GM12878 (cell line): ENCODE results near the gene NKAIN2. TPM values are rescaled to one million over a fixed set of nuclear protein-coding genes. Genes with fewer than 3 reads are reported as not detected.

Source experiments
- ATAC-seq: fragments of 200-7000 bp; cut with Tn5 transposase; 3 replicates; pipeline ENCODE4 v1.9.1; 2020; ENCODE audit warnings: mild to moderate bottlenecking, moderate library complexity
- BruUV-seq: library from RNA; stranded (reverse); fragments of 400-500 nt; replicated peaks from 2 replicates; lab custom pipeline; 2021; lab: Mats Ljungman, UMichigan
- CTCF ChIA-PET: fragments of 300-600 bp; sonication (Branson Sonifier 250); formaldehyde crosslinking; extraction: SDS; loops from one replicate; lab custom pipeline; 2021; ENCODE audit warnings: inconsistent platforms; lab: Yijun Ruan, JAX
- POLR2A ChIA-PET: fragments of 350-600 bp; formaldehyde crosslinking; extraction: SDS; loops from one replicate; lab custom pipeline; 2021; ENCODE audit warnings: inconsistent platforms; lab: Charles Lee
- RAD21 ChIA-PET: fragments of 300-600 bp; sonication (Branson Sonifier 250); formaldehyde crosslinking; loops from one replicate; lab custom pipeline; 2023; ENCODE audit warnings: antibody characterized with exemption; ENCODE audit not compliant: unreplicated experiment; lab: Charles Lee
- SMC1A ChIA-PET: fragments of 300-600 bp; sonication (Branson Sonifier 250); formaldehyde crosslinking; loops from one replicate; lab custom pipeline; 2023; ENCODE audit not compliant: unreplicated experiment, uncharacterized antibody; lab: Charles Lee
- DNase-seq: peaks from one replicate; pipeline ENCODE4 v3.0.0-alpha.2; 2011; ENCODE audit warnings: low read depth, low spot score
- FAIRE-seq: peaks from 3 replicates; lab custom pipeline; 2011; peaks lifted over from hg19 to GRCh38; lab: Jason Lieb, UNC
- H2AFZ ChIP-seq: 2 replicates; pipeline ENCODE4 v1.6.0; 2011; ENCODE audit warnings: low read depth, low read length, control low read depth; ENCODE audit not compliant: control insufficient read depth
- H3K27ac ChIP-seq: 2 replicates; pipeline ENCODE4 v1.5.1; 2011; ENCODE audit warnings: control low read depth; ENCODE audit not compliant: control insufficient read depth, insufficient read depth
- H3K27me3 ChIP-seq, 2 experiments: replicated peaks in 1 of 2; 2 replicates each; pipeline versions ENCODE4 v1.6.0 to v1.6.1; 2011; ENCODE audit warnings: low read length in 1 of 2; ENCODE audit not compliant: control insufficient read depth in 2 of 2, insufficient read depth in 2 of 2
- H3K36me3 ChIP-seq, 2 experiments: 2 replicates each; pipeline ENCODE4 v1.5.1; 2011; ENCODE audit warnings: low read length in 1 of 2; ENCODE audit not compliant: control insufficient read depth in 2 of 2, insufficient read depth in 2 of 2
- H3K4me1 ChIP-seq: 2 replicates; pipeline ENCODE4 v1.6.1; 2011; ENCODE audit warnings: mild to moderate bottlenecking, low read length, moderate library complexity, mixed read lengths; ENCODE audit not compliant: control insufficient read depth, insufficient read depth
- H3K4me2 ChIP-seq: 2 replicates; pipeline ENCODE4 v1.6.0; 2011; ENCODE audit warnings: control low read depth; ENCODE audit not compliant: control insufficient read depth, insufficient read depth
- H3K4me3 ChIP-seq: fragments of 200-600 bp; sonication (generic); 2 replicates; pipeline ENCODE4 v1.5.1; 2016
- H3K79me2 ChIP-seq: 2 replicates; pipeline ENCODE4 v1.6.0; 2011; ENCODE audit warnings: low read length; ENCODE audit not compliant: control insufficient read depth, insufficient read depth
- H3K9ac ChIP-seq: 2 replicates; pipeline ENCODE4 v1.8.0; 2011; ENCODE audit warnings: low read length, control low read depth, mixed read lengths; ENCODE audit not compliant: control insufficient read depth, insufficient read depth
- H3K9me3 ChIP-seq: replicated peaks from 3 replicates; pipeline ENCODE4 v1.5.1; 2011; ENCODE audit warnings: mild to moderate bottlenecking, low read length; ENCODE audit not compliant: control insufficient read depth, insufficient read depth
- H4K20me1 ChIP-seq: 2 replicates; pipeline ENCODE4 v1.6.0; 2011; ENCODE audit not compliant: control insufficient read depth, insufficient read depth
- HDGF ChIP-seq: fragments of 450-650 bp; IDR thresholded peaks from 2 replicates; pipeline ENCODE4 v1.6.1; 2016; ENCODE audit warnings: antibody characterized with exemption
- IRF4 ChIP-seq: IDR thresholded peaks from 2 replicates; pipeline ENCODE4 v1.6.1; 2011; ENCODE audit warnings: low read depth, low read length
- NFYB ChIP-seq: IDR thresholded peaks from 2 replicates; pipeline ENCODE4 v1.6.1; 2011; ENCODE audit warnings: low read depth, mild to moderate bottlenecking, low read length, improper control_type of control experiment, moderate library complexity; ENCODE audit not compliant: insufficient read depth
- POU2F2 ChIP-seq: IDR thresholded peaks from 3 replicates; pipeline ENCODE4 v1.6.1; 2011; ENCODE audit warnings: low read depth, mild to moderate bottlenecking, low read length, borderline replicate concordance
- SMARCA5 ChIP-seq: fragments of 450-650 bp; IDR thresholded peaks from 2 replicates; pipeline ENCODE4 v1.6.1; 2017; ENCODE audit warnings: mild to moderate bottlenecking
- TARDBP ChIP-seq: IDR thresholded peaks from 2 replicates; pipeline ENCODE4 v1.6.1; 2016; ENCODE audit warnings: borderline replicate concordance
- TCF7 ChIP-seq: IDR thresholded peaks from 2 replicates; pipeline ENCODE4 v1.6.1; 2014; ENCODE audit warnings: antibody characterized with exemption, borderline replicate concordance
- WGBS: methylation state at CpG from one replicate; pipeline ENCODE4 v1.1.6; 2016; ENCODE audit warnings: low lambda C conversion rate; ENCODE audit not compliant: insufficient replicate concordance, insufficient coverage; ENCODE audit errors: missing lambda C conversion rate; 5-methylcytosine and 5-hydroxymethylcytosine counted together
- in situ Hi-C: fragments of 300-500 bp; cut with MboI; formaldehyde crosslinking; loops from 9 replicates; pipeline ENCODE4 v1.14.3; 2018; ENCODE audit warnings: mixed read lengths
- intact Hi-C: fragments of 100-400 bp; cut with micrococcal nuclease; formaldehyde crosslinking; loops from one replicate; pipeline ENCODE4 v1.14.2; 2022; ENCODE audit not compliant: unreplicated experiment
- polyA plus RNA-seq, 11 experiments: library from polyadenylated mRNA; depleted of rRNA in 4 of 11; unstranded in 6 of 11; stranded (reverse) in 5 of 11; fragments of >200 nt; fragmentation: Nextera tagmentation in 4 of 11; fragmentation: Illumina TruSeq in 1 of 11; extraction: Ambion mirVana in 4 of 11; extraction: Trizol in 1 of 11; gene quantifications; 1 replicate in 1 of 11; 2 replicates in 10 of 11; pipeline versions ENCODE4 v1.2.1 to v1.2.3, GENCODE V29; 2011 to 2016; ENCODE audit warnings: inconsistent platforms in 2 of 11, missing spikeins in 2 of 11, low read depth in 1 of 11
- total RNA-seq, 4 experiments: library from RNA; depleted of rRNA in 3 of 4; stranded (reverse); fragments of >200 nt in 3 of 4; fragmentation: Illumina TruSeq in 1 of 4; extraction: Trizol in 1 of 4; gene quantifications; 2 replicates each; pipeline versions ENCODE4 v1.2.1 to v1.2.3, GENCODE V29; 2013 to 2021
- TF ChIP-seq, protein P1 (sequence below): fragments of 450-650 bp; IDR thresholded peaks from 2 replicates; pipeline ENCODE4 v1.6.1; 2017; ENCODE audit warnings: mild to moderate bottlenecking, moderate library complexity

Gene NKAIN2
- total and polyA plus RNA-seq, 10 of the 15 experiments (the other 5 are each of a cell fraction or from before 2014, with no cell fraction given), result not detected

DNA sequence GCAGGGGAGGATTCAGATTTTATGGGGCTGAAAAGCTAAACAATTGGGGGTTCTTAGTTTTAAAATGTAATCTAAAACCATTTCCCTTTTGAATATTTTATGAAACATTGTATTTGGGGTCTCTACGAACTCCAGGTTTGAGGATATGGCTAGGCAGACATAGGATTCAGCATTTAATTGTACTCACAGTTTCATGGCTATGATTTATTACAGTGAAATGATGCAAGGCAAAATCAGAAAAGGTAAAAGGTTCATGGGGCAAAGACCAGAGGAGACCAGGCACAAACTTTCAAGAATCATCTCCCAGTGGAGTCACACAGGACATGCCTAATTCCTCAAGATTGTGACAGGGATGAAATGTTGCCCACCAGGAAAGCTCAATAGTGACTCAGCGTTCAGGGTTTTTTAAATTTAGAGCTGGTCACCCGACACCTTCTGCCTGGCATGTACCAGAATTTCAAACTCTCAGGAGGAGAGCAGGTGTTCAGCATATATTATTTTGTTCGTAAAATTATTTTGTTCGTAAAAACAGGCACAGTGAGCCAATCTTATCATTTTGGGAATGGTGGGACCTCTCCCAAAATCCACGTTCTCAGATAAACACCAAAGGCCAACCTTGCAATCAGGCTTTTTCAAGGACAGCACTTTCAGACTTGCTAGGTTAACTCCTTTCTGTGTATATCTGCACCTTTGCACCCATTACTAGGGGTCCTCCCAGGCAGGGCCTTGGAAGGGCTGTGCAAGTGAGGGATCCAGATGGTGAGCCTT is 270.3 kb downstream of the NKAIN2 start:
- TF ChIP-seq POU2F2 (no peak), HDGF (no peak), IRF4 (no peak), NFYB (no peak), TARDBP (no peak), TCF7 (no peak), SMARCA5 (no peak)
- TF ChIP-seq, protein P1, sequence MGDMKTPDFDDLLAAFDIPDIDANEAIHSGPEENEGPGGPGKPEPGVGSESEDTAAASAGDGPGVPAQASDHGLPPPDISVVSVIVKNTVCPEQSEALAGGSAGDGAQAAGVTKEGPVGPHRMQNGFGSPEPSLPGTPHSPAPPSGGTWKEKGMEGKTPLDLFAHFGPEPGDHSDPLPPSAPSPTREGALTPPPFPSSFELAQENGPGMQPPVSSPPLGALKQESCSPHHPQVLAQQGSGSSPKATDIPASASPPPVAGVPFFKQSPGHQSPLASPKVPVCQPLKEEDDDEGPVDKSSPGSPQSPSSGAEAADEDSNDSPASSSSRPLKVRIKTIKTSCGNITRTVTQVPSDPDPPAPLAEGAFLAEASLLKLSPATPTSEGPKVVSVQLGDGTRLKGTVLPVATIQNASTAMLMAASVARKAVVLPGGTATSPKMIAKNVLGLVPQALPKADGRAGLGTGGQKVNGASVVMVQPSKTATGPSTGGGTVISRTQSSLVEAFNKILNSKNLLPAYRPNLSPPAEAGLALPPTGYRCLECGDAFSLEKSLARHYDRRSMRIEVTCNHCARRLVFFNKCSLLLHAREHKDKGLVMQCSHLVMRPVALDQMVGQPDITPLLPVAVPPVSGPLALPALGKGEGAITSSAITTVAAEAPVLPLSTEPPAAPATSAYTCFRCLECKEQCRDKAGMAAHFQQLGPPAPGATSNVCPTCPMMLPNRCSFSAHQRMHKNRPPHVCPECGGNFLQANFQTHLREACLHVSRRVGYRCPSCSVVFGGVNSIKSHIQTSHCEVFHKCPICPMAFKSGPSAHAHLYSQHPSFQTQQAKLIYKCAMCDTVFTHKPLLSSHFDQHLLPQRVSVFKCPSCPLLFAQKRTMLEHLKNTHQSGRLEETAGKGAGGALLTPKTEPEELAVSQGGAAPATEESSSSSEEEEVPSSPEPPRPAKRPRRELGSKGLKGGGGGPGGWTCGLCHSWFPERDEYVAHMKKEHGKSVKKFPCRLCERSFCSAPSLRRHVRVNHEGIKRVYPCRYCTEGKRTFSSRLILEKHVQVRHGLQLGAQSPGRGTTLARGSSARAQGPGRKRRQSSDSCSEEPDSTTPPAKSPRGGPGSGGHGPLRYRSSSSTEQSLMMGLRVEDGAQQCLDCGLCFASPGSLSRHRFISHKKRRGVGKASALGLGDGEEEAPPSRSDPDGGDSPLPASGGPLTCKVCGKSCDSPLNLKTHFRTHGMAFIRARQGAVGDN, result no peak
- Histone ChIP-seq H3K27ac (no peak overlapping the region), H2AFZ (no peak overlapping the region), H3K36me3 (no peaks in the 10 kb centered on the region), H3K27me3 (no peaks in the 10 kb centered on the region), H3K4me1 (no peaks in the 10 kb centered on the region), H4K20me1 (no peaks in the 10 kb centered on the region), H3K9me3 (no peaks in the 10 kb centered on the region), H3K9ac (no peak overlapping the region), H3K79me2 (no peaks in the 10 kb centered on the region), H3K4me3 (no peak overlapping the region), H3K4me2 (no peak overlapping the region)
- POLR2A ChIA-PET, result no interaction called here
- 2% methylated on average over 6 of the region's 6 CpGs for WGBS
- DNase-seq, result no peak
- RAD21 ChIA-PET, result no interaction called here
- ATAC-seq, result no peak
- SMC1A ChIA-PET, result no interaction called here
- no peak for FAIRE-seq
- in situ Hi-C loops (no loop called here), intact Hi-C loops (no loop called here)
- CTCF ChIA-PET, result no interaction called here
- no TSS peak for BruUV-seq
